ENCODE measurements around the gene CDKN1B. TPM values are rescaled to one million over a fixed set of nuclear protein-coding genes. Genes with fewer than 3 reads are reported as not detected.

Gene CDKN1B
- total and polyA plus RNA-seq, 2 of the 13 experiments (the other 11 are each of a cell fraction or from before 2014, with no cell fraction given): 20.1 to 37.2 TPM

GRCh38 chr12:12723681-12724420, 6.7 kb downstream of the CDKN1B start:
- no peak overlapping the region for H2AFZ ChIP-seq (ENCODE audit: low read length)
- no TSS peak for BruUV-seq (replicated peaks)
- whole genome bisulfite sequencing (ENCODE audit: low lambda C conversion rate): 0% methylated on average over 17 of the region's 89 CpGs
- no peak for FAIRE-seq
- CTCF ChIA-PET (ENCODE audit: low intra/inter-chr PET ratio, low total read pairs): no interaction called here
- intact Hi-C loops (cut with micrococcal nuclease; ENCODE audit: unreplicated experiment): no loop called here
- ATAC-seq: peak; percentile 60
- DNase-seq (ENCODE audit: low spot score): no peak
- H3K4me2 ChIP-seq (ENCODE audit: low read depth, low read length): peak overlapping the region; percentile 89
- peaks cover 57% of the 10 kb centered on the region for H3K4me1 ChIP-seq (ENCODE audit: insufficient read depth, low read length)
- peak overlapping the region; percentile 98 for H3K27ac ChIP-seq (ENCODE audit: extremely low read length, insufficient read depth, low read length)
- in situ Hi-C loops (cut with HindIII; ENCODE audit: extremely low pct_ligation_motif_present, low pct_unique_long_range_greater_than_20kb): loop anchor here (25.0 kb wide), 1 partner anchor 637 kb away; no protein-coding TSS in a partner anchor
- H3K9me3 ChIP-seq (ENCODE audit: low read length): no peaks in the 10 kb centered on the region
- H4K20me1 ChIP-seq (ENCODE audit: insufficient read depth, low read length): peaks cover 6% of the 10 kb centered on the region; the same call in 1 of the 2 replicates
- peaks cover 66% of the 10 kb centered on the region for H3K79me2 ChIP-seq (ENCODE audit: insufficient read depth, low read length)
- H3K36me3 ChIP-seq (replicated peaks in 1 of 2; ENCODE audit: control insufficient read depth in 1 of 2, insufficient read depth in 2 of 2, low read length in 2 of 2): 0 out of 5 replicates have a peak, but pooled peaks cover 1 to 13% of the 10 kb centered on the region in 2 experiments
- peak overlapping the region; percentile 73 to 96 (median 85) for H3K4me3 ChIP-seq (replicated peaks in 1 of 3; ENCODE audit: insufficient read depth in 1 of 3, low read depth in 2 of 3, low read length in 3 of 3)
- H3K9ac ChIP-seq (ENCODE audit: insufficient read depth, low read depth, low read length): peak overlapping the region; percentile 92
- no peaks in the 10 kb centered on the region; a peak in 1 of 5 replicates for H3K27me3 ChIP-seq (ENCODE audit: control insufficient read depth in 1 of 2, insufficient read depth in 2 of 2, low read length in 2 of 2)
- POLR2A ChIA-PET: interaction anchor here (1.0 to 3.1 kb wide), 5 partner anchors 8 to 372 kb away, joined by 3 to 66 read pairs (median 7); partner anchors contain the start of genes BORCS5 and CDKN1B
- no peak for TF ChIP-seq ZMYM3 (CRISPR knock-in tag; IDR thresholded peaks at IDR 0.05)
- TF ChIP-seq, protein P1, sequence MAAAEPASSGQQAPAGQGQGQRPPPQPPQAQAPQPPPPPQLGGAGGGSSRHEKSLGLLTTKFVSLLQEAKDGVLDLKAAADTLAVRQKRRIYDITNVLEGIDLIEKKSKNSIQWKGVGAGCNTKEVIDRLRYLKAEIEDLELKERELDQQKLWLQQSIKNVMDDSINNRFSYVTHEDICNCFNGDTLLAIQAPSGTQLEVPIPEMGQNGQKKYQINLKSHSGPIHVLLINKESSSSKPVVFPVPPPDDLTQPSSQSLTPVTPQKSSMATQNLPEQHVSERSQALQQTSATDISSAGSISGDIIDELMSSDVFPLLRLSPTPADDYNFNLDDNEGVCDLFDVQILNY (CRISPR knock-in tag; conservative IDR thresholded peaks at IDR 0.05): peak; percentile 34; the same call in 1 of the 2 replicates
- 0 out of 2 replicates have a peak, but pooled peaks have one; percentile 26 for TF ChIP-seq ZBTB38 (CRISPR knock-in tag; IDR thresholded peaks at IDR 0.05)
- TF ChIP-seq, protein P2, sequence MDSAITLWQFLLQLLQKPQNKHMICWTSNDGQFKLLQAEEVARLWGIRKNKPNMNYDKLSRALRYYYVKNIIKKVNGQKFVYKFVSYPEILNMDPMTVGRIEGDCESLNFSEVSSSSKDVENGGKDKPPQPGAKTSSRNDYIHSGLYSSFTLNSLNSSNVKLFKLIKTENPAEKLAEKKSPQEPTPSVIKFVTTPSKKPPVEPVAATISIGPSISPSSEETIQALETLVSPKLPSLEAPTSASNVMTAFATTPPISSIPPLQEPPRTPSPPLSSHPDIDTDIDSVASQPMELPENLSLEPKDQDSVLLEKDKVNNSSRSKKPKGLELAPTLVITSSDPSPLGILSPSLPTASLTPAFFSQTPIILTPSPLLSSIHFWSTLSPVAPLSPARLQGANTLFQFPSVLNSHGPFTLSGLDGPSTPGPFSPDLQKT (CRISPR knock-in tag; IDR thresholded peaks at IDR 0.05; ENCODE audit: borderline replicate concordance): no peak
- TF ChIP-seq PHB2 (IDR thresholded peaks at IDR 0.05; ENCODE audit: partially characterized antibody): no peak
- TF ChIP-seq ELF3 (CRISPR knock-in tag; IDR thresholded peaks at IDR 0.05): no peak
- no peak for TF ChIP-seq NKX3-1 (CRISPR knock-in tag; IDR thresholded peaks at IDR 0.05)
- no peak for TF ChIP-seq GPN1 (CRISPR knock-in tag; IDR thresholded peaks at IDR 0.05; ENCODE audit: borderline replicate concordance)
- 0 out of 2 replicates have a peak, but pooled peaks have one; percentile 44 for TF ChIP-seq PHF21A (CRISPR knock-in tag; IDR thresholded peaks at IDR 0.05)
- no peak for TF ChIP-seq SMAD9 (CRISPR knock-in tag; IDR thresholded peaks at IDR 0.05)
- peak; percentile 92 for TF ChIP-seq KMT2A (CRISPR knock-in tag; IDR thresholded peaks at IDR 0.05)
- 0 out of 2 replicates have a peak, but pooled peaks have one; percentile 47 for TF ChIP-seq ZNF766 (CRISPR knock-in tag; IDR thresholded peaks at IDR 0.05; ENCODE audit: borderline replicate concordance)
- TF ChIP-seq ZNF790 (CRISPR knock-in tag; IDR thresholded peaks at IDR 0.05; ENCODE audit: borderline replicate concordance): peak; percentile 79; the same call in 1 of the 2 replicates
- 0 out of 2 replicates have a peak, but pooled peaks have one; percentile 26 for TF ChIP-seq NFAT5 (CRISPR knock-in tag; IDR thresholded peaks at IDR 0.05)
- TF ChIP-seq TFDP1 (CRISPR knock-in tag; IDR thresholded peaks at IDR 0.05; ENCODE audit: borderline replicate concordance): peak; percentile 63
